ENCODE results near the gene MCF2L.

- TF ChIP-seq CTCF (IDR thresholded peaks at IDR 0.05) (no peak), EZH2 (IDR thresholded peaks at IDR 0.05) (no peak), EZH2phosphoT487 (IDR thresholded peaks at IDR 0.05) (no peak)
Measured at GRCh38 chr13:113120300-113121182, 151.5 kb downstream of the MCF2L start.
